MV-4-11 (cell line): Measurements from ENCODE around the gene COLEC12.

ENCODE experiments used
- DNase-seq: peaks from one replicate; lab custom pipeline; 2025; lab: John Stamatoyannopoulos, UW

The COLEC12 gene

DNA sequence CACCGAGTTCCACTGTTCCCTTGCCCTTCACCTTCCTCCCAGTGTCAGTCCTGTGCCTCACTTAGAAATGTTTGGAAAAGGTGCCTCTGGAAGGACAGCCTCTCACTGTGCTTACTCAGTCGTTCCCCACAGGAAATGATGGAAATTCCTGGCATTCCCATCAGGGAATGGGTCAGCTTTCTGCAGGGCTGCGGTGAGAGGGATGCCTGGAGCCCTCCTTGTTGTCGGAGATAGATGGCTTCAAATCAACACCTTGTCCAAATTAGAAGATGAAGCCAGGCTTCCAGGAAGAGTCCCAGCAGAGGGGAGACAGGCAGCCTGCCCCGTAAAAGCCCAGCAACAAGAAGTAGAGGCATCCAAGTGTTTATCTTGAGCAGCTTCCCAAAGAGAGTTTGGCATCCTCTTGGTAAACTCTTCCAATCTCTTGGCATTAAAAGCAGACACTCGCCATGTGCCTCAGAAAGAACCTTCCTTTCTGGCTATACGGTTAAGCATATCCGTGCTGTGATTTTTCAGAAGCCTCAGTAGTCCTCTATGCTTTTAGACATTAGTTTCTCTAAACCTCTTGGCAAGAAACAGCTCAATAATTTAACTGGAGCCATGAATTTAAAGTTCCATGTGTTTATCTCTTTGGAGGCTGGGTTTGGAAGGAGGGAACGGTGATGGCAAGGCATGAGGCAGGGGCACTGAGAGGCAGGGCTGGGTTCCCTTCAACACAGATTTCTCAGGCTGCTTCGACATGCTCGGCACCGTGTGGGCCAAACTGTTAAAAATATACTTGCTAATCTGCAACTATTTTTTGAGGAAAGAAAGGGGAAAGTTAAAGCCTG is 25.1 kb downstream of the COLEC12 start:
- DNase-seq: no peak

DNA sequence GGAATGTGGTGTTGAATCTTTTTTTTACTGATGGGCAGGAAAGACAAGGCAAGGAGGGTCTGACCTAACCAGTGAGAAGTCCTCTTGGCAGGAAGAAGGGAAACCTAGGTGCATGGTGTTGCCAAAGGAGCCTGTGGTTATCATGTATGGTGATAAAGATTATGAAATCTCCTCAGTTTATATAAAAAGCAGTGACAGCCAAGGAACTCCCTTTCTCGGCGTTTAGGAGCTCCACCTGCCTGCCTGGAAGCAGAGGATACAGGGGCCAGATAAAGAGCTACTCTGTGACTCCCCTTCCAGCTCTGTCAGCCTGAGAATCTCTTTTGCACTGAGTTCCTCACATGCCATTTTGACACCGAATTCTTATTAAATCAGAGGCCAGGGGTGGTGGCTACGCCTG is 26.1 kb downstream of the COLEC12 start:
- no peak for DNase-seq

DNA sequence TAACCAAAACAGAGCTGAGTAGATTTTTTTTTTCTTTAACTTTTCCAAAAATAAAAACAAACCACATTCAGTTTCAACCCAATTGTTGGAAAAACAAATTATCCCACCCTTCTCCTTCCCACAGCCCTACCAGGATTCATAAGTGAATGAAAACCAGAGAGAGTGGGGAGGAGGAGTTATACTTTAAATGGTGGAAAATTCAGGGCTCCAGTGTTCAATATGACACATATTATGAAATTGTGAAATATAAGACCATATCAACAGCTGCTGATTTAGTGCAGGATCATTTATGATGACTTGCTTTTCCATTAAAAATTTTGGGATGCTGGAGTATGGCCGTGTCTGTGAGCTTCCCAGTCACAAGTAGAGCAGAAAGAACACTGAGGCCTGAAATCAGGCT is 26.7 kb downstream of the COLEC12 start:
- no peak for DNase-seq

DNA sequence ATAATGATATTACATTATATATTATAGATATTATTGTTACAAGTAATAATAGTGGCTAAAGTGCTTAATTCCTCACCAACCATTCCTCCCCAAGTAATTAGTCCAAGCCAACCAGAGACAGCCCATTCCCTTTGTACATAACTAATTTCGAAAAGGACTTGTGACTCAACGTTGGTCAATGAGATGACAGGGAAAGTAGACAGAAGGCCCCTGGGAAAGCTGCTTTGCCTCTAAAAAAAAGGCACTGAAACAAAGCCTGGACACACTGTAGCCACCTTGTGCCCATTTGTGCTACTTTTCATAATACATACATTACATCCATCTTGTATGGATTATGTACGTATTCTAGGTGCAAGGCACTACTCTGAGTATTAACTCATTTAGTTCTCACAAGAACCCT is 28.8 kb downstream of the COLEC12 start:
- peak; percentile 31 for DNase-seq

DNA sequence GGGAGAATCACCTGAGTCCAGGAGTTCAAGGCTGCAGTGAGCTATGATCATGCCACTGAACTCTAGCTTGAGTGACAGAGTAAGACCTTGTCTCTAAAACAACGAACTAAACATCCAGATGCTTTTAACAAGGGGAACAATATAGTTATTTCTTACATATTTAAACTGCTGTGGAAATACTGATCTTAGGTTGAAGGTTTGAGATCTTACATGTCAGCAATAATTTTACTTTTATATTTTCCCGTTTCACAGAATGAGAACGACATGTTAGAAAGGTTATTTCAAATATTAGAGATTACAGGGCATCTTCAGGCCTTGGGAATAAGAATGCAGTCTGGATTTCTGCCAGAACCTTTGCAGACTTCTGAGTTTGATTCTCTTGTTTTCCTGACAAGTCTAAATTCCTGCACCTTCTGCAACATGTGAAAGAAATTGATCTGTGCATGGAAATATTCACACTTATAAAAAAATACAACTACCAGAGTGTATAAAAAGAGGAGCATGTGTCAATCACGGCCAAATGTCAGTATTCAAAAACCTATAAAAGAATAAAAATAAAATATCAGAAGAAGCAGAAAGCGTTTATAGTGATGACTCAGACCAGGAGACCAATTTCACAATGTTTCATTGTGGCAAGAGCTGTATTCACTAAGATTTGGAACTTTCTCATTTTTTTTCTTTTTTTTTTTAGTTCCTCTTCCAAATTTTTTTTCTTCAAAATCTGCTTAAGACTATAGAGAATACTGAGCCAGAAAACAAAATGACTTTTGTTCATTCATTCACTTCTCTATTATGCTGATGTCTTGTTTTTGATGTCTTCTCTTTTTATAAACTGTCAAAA is 29.6 kb downstream of the COLEC12 start:
- peak; percentile 93 for DNase-seq

DNA sequence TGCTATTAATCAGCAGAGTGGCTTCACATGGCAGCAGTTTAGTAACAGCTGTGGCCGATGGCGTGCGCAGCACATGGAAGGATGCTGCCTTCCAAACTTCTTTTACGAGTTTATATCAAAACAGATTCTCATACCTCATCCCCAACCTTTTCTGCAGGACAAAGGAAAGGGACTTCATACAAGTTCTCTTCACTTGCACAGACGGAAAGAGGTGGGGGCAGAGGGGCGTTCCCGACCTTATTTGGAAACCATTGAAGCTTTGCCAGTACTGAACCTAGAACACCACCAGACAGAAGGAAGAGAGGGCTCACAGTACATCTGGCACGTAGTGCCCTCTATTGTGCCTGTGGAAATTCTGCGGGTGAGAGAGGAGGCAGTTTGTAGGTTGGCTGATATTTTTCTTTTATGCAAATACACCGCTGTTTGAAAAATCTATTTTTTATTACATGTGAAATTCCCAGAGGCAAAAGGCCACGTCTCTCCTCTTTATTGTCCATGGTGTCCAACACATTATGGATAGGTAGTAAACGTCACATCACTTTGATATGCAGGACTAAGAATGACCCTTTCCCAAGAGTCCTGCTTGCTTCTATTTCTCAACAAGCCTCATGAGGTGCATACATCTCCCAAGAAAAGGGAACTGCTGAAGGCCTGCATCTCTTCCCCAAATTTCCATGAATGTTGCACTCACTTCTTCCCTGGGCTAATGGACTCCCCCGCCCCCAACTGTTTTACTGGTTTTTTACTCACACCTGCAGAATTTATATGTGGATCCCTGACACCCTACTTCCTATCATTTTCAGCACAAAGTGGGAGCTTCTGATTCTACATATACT is 31.3 kb downstream of the COLEC12 start:
- DNase-seq: peak; percentile 20

DNA sequence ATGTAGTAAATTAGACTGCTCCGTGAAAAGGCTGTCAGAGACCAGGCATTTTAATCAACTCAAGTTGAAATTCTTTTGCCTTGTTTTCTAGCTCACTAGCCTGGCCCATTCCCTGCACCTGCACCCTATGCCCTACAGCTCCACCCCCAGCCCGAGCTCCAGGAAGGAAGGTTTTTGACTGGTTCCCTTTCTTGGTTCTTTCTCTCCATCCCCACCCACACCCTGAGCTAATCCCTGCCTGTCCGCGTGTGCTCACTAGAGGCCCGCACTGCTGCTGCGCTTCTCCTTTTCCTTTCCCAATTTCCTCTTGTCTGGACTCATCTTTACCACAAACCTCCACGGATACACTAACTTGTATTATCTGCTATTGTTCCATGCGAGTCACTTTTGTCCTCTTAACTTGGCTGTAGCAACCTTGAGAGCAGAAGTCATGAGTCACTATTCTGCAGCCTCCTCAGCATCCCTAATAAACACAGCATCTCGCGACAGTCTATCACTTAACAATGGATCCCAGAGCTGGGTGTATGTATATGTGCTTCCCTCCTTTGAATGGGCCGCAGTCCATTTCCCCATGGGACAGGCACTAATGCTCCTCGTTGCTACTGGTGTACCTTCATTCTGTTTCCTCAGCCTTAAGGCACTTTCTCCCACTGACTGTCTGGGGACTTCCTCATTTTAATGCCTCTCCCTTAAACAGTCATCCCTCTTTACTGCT is 36.5 kb downstream of the COLEC12 start:
- peak; percentile 96 for DNase-seq

DNA sequence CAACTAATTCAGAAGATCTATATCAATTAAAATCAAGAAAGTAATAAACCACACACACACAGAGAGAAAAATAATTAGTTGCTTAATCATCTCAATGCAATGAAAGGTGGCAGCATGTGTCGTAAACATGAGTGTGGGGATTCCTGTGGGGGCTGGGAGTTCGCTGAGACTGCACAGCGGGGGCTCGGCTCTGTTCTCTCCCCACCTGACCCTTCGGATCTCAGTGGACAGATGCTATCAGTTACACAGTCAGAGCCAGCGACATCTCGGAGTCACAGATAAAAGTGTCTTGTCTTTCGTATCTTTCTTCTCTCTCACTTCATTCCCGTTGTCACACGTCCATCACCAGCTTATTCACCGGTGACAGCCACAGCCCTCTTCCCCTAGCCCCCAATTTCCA is 37.1 kb downstream of the COLEC12 start:
- no peak for DNase-seq

DNA sequence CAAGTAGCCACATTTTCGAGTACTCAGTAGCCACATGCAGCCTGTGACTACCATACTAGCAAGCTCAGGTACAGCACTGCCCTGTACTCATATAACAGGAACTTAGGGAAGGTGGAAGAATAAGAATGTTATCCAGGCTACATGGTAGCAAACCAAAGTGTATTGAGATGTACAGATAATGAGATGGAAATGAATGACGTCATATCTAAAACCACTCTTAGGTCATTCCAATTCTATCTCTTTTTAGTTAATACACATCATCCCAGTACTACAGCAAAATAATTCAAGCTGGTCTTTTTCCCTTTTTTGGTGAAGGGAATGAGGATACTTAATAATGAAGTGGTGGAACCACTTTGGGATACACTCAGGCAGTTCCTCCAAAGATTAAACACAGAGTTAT is 38.7 kb downstream of the COLEC12 start:
- no peak for DNase-seq

DNA sequence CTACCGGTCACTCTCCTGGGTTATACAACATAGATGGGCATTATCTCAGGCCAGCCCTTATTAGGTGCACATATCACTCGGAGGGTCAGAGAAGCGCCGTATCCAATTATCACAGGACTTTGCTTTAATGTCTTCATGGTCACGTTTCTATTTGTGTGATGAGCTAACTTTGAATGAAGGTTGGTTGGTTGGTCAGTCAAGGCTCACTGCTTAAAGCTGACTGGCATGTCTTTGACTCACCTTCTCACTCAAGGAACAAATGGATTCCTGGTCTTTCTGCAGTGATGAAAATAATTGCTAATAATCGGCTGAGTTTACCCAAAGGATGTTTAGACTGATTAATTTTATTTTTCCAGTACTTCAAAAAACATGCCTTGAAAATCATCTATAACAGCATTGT is 39.7 kb downstream of the COLEC12 start:
- DNase-seq: no peak

DNA sequence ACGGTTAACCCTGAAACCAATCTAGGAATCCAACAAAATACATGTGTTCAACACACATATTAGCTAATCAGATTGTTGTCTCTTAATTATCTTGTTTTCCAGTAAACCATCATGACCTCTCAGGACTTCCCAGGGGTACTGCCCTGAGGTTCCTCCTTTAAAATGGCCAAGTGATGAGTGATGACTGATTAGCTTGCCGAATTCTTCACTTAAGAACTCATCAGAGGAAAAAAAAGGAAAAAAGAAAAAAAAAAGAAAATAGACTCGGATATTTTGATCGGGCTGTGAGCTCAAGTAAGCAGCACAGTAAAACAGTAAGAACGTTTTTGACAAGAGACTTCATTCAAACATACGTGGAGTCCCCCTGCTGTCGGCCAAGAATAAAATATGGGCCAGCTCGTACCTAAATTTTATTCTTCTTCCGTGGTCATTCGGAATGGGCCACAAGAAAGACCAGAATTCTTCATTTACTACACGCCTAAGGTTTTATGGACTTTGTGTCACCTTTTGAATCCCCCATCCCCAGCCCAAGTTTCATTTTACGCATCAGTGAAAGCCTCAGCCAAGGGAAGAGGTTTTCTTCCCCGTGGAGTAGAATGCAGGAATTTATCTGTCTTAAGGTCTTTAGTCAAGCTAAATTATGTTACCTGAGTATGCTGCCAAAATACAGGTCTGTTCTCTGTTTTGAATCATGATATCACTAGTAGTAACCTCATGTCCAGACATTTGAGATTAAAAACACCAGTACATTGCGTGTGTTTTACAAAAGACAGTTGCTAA is 40.5 kb downstream of the COLEC12 start:
- DNase-seq: no peak

DNA sequence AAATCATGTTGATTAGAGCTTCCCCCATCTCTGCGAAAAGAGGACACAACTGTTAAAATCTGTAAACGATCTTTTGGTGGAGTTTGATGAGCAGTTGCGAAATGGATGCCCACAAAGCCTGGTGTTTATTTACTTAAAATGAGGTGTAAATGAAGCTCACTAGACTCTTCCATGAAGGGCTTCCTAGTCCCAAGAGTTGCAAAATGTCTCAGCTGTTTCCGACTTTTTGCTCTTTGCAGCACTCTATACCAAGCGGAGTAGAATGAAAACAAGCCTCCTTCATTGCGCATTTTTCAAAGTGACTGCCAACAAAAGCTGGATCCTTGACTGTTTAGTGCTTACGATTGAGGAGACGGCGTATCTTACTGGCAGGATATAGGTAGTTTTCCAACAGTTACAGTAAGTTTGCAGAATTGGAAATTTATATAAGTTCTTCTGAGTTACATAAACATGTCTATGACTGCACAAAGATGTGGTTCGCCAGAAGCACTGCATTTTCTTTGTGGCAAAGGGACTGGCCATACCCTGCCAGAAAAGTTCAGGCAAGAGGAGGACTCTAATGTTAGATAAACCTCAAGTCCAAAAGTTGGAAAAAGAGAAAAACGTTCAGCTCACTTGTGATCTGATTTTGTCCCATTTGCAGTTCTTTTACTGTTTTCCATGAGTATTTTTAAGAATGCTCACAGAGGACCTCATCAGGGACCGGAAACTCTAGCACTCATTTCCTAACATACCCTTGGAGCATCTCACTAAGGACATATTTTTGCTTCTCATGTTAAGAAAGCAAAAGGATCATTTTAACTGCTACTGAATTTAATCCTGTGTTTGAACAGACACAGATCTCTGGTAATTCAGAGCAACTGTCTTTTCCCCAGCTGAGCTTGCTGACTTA is 42.7 kb downstream of the COLEC12 start:
- DNase-seq: peak; percentile 78

DNA sequence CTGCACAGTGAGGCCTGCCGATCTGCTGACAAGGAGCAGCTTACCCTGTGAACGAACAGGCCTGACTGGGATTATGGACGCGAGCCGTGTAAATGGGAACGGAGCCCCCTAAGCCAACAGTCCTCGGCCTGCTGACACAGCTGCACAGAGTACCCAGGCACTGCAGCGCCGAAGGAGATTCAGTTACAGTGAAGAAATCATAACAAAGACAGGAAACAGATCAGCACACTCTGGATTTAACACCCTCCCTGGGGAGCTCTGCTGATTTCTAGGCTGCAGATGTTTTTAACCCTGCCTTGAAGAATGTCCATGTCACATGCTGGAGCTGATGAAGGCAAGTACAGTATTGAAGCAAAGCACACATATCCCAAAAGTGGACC is 43.4 kb downstream of the COLEC12 start:
- DNase-seq: peak; percentile 78

DNA sequence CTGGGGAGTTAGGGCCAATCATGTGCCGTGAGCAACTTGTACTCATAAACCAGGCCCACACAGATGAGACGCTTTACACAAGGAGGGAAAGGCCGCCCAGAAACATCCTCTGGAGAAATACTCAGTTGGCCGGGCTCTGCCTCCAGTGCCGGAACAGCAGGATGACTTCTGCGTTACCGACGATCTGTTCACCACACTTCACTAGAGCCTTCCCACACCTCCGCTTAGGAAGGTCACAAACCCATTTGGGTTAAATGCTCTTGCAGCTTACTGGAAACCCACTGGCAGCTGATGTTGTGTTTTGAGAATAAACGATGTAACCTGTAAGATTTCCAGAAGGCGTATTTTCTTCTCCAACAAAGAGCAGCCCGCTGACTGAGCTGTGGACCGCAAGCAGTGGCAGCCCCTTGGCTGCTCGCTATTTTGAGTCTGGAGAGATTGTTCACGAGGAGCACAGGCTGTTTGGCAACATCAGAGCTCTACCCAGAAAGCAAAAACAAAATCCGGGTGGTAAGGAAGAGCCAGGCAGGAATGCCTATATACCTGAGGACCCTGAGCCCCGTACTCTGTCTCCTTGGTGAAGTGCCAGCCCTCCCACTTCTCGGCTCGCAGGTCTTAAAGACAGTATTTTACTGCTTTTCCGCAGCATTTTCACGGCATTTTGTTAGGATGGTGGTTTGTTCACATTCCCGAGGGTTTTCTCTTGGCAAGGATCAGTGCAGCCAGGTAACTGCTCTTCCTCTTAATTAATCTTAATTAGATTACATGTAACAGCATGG is 44.0 kb downstream of the COLEC12 start:
- DNase-seq: no peak

DNA sequence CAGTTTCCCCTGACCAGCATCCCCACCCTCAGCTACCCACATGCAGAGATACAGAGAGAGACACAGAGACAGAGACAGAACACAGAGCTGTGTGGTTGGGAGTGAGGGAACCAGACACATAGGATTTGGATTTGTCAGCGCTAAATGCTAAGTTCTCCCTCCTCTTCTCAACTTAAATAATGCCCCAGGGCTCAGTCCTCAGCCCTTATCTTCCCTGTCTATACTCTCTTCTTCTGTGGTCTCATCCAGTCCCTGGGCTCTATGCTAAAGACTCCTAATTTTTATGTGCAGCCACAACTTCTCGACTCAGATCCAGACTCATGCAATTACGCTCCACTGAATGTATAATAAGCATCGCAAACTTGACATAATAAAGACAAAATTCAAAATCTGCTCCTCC is 47.1 kb downstream of the COLEC12 start:
- DNase-seq: no peak

DNA sequence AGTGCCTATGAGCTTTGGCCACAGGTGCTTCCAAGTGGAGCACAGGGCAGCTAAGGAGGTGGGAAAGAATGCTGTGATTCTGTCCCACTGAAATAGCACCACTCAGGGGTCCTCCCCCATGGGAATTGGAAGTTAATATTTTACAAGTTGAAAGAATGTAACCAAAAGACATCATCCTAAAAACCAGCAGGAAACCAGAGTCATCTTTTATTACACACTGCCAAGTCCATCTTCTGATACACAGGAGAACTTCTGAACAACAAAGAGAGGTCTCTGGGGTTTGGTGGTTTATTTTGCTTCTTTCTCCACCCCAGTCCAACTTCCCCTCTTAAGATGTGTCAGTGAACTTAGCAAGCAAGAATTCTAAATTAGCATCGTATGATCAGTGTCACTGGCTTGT is 47.7 kb downstream of the COLEC12 start:
- DNase-seq: peak; percentile 46

DNA sequence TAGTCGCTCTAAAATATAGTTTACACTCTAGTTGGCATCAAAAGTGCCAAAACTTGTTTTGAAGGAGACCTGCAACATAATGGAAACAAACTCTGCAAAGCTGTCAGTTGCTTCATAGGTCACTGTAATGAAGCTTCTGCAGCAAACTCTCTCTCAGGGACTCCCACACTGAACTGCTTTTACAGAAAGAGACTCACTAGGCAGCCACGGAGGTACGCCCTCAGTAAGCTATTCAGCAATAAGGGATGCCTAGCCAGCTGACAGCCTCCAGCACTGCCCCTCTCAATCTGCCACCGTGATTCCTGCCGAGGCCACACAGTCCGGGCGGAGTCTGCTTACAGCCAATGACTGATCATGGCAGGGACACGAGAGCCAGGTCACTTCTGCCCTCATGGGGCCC is 51.1 kb downstream of the COLEC12 start:
- no peak for DNase-seq

DNA sequence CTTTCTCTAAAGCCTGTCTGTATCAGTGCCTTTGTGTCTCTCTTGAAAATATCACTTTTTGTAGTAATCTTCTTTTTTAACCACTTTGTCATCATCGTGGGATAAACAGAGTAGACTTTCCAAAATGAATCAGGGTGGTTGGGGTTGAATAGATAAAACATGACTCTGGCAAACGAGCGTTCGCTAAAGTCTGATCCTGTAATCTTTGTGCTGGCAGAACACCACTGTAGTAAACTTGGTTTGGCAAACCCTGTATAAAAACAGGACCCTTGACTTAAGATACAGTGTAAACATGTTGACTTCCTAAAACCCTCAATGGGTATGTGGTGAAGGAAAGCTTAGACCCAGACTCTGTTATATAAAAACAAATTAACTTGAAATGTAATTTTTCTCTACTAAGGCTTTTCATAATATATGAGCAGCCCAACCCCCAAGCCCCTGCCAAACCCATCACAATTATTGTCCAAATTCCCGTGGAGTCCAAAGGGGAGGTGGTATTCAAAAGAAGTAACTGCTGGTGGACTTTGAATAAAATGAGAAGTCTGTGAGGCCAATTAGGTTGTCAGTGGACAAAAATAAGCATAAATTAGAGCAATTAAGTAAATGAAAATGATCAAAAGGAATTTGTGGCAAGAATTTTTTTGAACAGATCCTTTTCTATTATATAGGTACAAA is 52.2 kb downstream of the COLEC12 start:
- no peak for DNase-seq
